ENCODE measurements around the gene TRAPPC5. TPM values are rescaled to one million over a fixed set of nuclear protein-coding genes. Genes with fewer than 3 reads are reported as not detected.

TRAPPC5 gene
- total RNA-seq, 4 donors from 2014 or later: 63.0 to 144 (median 103) TPM

- no peak overlapping the region for H3K27ac ChIP-seq
- H3K4me3 ChIP-seq: no peak overlapping the region
- no peaks in the 10 kb centered on the region for H3K4me1 ChIP-seq
- H3K27me3 ChIP-seq: peaks cover 50% of the 10 kb centered on the region
- no peaks in the 10 kb centered on the region for H3K36me3 ChIP-seq
- WGBS: 12% methylated on average over 2 of the region's 2 CpGs
- no peak for DNase-seq (ENCODE audit: low spot score in 2 of 2)
- no peaks in the 10 kb centered on the region for H3K9me3 ChIP-seq
- no peak for TF ChIP-seq EP300 (IDR thresholded peaks at IDR 0.05)
- TF ChIP-seq POLR2AphosphoS5 (IDR thresholded peaks at IDR 0.05): no peak
- TF ChIP-seq POLR2A (IDR thresholded peaks at IDR 0.05): no peak
- TF ChIP-seq CTCF (IDR thresholded peaks at IDR 0.05): no peak
Observed at GRCh38 chr19:7699003-7699402, 18.4 kb downstream of the TRAPPC5 start.

GRCh38 chr19:7699417-7700401 is 19.1 kb downstream of the TRAPPC5 start:
- TF ChIP-seq POLR2AphosphoS5 (IDR thresholded peaks at IDR 0.05): no peak
- TF ChIP-seq EP300 (IDR thresholded peaks at IDR 0.05): no peak
- TF ChIP-seq POLR2A (IDR thresholded peaks at IDR 0.05): no peak
- TF ChIP-seq CTCF (IDR thresholded peaks at IDR 0.05): no peak
- H3K9me3 ChIP-seq: no peaks in the 10 kb centered on the region
- no peak overlapping the region for H3K4me3 ChIP-seq
- H3K27me3 ChIP-seq: peaks cover 54% of the 10 kb centered on the region
- no peak overlapping the region for H3K27ac ChIP-seq
- WGBS: 57% methylated on average over 15 of the region's 15 CpGs
- no peaks in the 10 kb centered on the region for H3K36me3 ChIP-seq
- H3K4me1 ChIP-seq: no peaks in the 10 kb centered on the region
- no peak for DNase-seq (ENCODE audit: low spot score in 2 of 2)

- no peak overlapping the region for H3K4me3 ChIP-seq
- H3K4me1 ChIP-seq: peaks cover under 1% of the 10 kb centered on the region
- TF ChIP-seq CTCF (IDR thresholded peaks at IDR 0.05) (no peak), POLR2AphosphoS5 (IDR thresholded peaks at IDR 0.05) (no peak), EP300 (IDR thresholded peaks at IDR 0.05) (no peak), POLR2A (IDR thresholded peaks at IDR 0.05) (no peak)
- no peaks in the 10 kb centered on the region for H3K9me3 ChIP-seq
- 100% methylated on average over 1 of the region's 12 CpGs for WGBS
- no peaks in the 10 kb centered on the region for H3K36me3 ChIP-seq
- DNase-seq (ENCODE audit: low spot score in 2 of 2): no peak
- H3K27me3 ChIP-seq: peaks cover 53% of the 10 kb centered on the region
- no peak overlapping the region for H3K27ac ChIP-seq
Observed at GRCh38 chr19:7701049-7701653, 20.5 kb downstream of the TRAPPC5 start.

GRCh38 chr19:7701654-7702457 is 21.2 kb downstream of the TRAPPC5 start, which contains the start of gene FCER2:
FCER2 (minus strand) TSS chr19:7702131; CDS start chr19:7699760, 2,371 bp downstream.
- H3K4me3 ChIP-seq: no peak within 1 kb of the TSS
- TF ChIP-seq EP300 (IDR thresholded peaks at IDR 0.05): no peak
- TF ChIP-seq CTCF (IDR thresholded peaks at IDR 0.05): no peak
- no peak for TF ChIP-seq POLR2A (IDR thresholded peaks at IDR 0.05)
- TF ChIP-seq POLR2AphosphoS5 (IDR thresholded peaks at IDR 0.05): no peak
- no peaks in the 10 kb centered on the region for H3K36me3 ChIP-seq
- H3K9me3 ChIP-seq: no peaks in the 10 kb centered on the region
- H3K4me1 ChIP-seq: peaks cover 3% of the 10 kb centered on the region
- 63% methylated on average over 20 of the region's 20 CpGs for WGBS
- peaks cover 47% of the 10 kb centered on the region for H3K27me3 ChIP-seq
- H3K27ac ChIP-seq: no peak within 1 kb of the TSS
- no peak for DNase-seq (ENCODE audit: low spot score in 2 of 2)

Data from suprapubic skin (tissue), 4 donors.